ENCODE results near the gene SLAIN1. TPM values are rescaled to one million over a fixed set of nuclear protein-coding genes. Genes with fewer than 3 reads are reported as not detected.
"Not testable (repeated sequence)": the region's sequence is repeated elsewhere in the genome, so short reads cannot be mapped to it uniquely, and the experiment has no call there.

The SLAIN1 gene
- 0.44 TPM in 1 of 2 replicates, not detected in the other for total RNA-seq (2012; rRNA removed)

DNA sequence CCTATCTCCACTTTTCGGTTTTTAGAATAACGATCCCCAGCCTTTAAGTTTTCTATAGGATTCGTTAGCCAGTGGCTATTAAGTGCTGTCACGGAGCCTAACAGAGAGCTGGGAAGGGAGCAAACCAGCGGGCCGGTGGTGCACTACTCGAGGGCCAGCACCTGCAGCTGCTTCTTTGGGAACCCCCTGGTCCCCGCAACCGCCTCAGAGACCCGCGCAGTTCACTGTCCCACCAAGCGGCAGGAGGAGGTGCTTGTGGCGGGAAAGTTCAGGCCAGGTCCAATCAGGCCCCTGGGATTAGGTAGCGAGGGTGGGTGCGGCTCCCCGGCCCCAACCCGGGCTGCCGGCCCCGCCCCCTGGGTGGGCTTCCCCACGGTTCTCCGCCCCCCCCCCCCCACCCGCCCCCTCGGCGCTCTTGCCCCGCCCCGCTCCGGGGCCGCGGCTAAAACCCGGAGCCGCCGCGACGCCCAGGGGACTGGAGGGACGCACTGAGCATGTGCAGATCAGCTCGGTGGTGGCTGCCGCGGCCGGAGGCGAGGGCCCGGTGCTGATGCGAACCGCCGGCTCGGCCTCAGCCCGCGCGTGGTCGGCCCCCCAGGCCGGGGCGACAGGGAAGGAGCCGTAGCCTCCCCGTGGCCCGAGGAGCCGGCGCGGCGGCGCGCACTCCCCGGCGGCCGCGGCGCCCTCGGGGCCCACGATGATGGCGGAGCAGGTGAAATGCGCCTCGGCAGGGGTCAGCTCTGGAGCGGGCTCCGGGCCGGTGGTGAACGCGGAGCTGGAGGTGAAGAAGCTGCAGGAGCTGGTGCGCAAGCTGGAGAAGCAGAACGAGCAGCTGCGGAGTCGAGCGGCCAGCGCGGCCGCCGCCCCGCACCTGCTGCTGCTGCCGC is at the start of gene SLAIN1:
SLAIN1 (plus strand) TSS at position 471 of the 887 bp plus-strand sequence; CDS start at position 698, 227 bp downstream.
- peaks cover 5% of the 10 kb centered on the region for H3K4me1 ChIP-seq (ENCODE audit: control insufficient read depth, insufficient read depth, low read length)
- peak within 1 kb of the TSS; percentile 76 for H3K4me3 ChIP-seq (ENCODE audit: low read length)
- H3K9me3 ChIP-seq (replicated peaks; ENCODE audit: low read length) = no peaks in the 10 kb centered on the region
- H3K36me3 ChIP-seq (ENCODE audit: insufficient read depth, low read length) = no peaks in the 10 kb centered on the region
- no peak within 1 kb of the TSS for H3K9ac ChIP-seq (ENCODE audit: low read depth, low read length)
- H3K27me3 ChIP-seq (ENCODE audit: control insufficient read depth, insufficient read depth, low read length) = peaks cover 57% of the 10 kb centered on the region
- peak within 1 kb of the TSS; percentile 96 for H3K4me2 ChIP-seq (ENCODE audit: low read length)

DNA sequence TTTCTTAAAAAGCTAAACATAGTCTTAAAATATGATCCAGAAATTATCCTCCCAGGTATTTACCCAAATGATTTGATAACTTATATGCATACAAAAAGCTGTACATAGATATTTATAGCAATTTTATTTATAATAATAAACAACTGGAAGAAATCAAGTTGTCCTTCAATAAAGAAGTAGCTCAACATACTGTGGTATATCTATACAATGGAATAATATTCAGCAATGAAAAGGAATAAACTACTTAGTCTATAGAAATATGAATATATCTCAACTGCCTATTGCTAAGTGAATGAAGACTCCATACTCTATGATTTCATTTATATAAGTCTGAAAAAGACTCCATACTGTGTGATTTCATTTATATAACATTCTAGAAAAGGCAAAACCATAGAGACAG is 47.1 kb upstream of the SLAIN1 start:
- Histone ChIP-seq H3K27me3 (ENCODE audit: control insufficient read depth, insufficient read depth, low read length) (no peaks in the 10 kb centered on the region), H3K4me3 (ENCODE audit: low read length) (no peak overlapping the region), H3K36me3 (ENCODE audit: insufficient read depth, low read length) (no peaks in the 10 kb centered on the region), H3K9ac (ENCODE audit: low read depth, low read length) (no peak overlapping the region), H3K9me3 (replicated peaks; ENCODE audit: low read length) (no peaks in the 10 kb centered on the region), H3K4me2 (ENCODE audit: low read length) (no peak overlapping the region), H3K4me1 (ENCODE audit: control insufficient read depth, insufficient read depth, low read length) (no peaks in the 10 kb centered on the region)

DNA sequence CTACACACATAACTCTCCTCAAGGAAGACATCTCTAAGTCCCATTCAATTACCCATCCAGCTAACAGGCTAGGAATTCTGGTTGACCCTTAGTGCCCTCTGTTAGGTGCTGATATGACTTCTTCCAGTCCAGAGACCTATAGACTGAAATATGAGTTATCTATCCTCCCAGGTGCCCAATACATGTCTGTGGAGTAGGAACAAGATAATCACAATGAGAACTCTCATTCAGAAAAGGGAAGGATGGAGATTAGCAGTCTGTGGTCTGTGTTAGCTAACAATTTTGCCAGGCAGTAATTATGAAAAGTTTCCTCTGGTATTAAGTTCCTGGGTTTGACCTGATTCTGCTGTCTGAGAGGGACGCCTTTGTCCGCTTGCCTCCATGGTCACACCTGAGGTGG is 44.2 kb upstream of the SLAIN1 start:
- no peaks in the 10 kb centered on the region for H3K27me3 ChIP-seq (ENCODE audit: control insufficient read depth, insufficient read depth, low read length)
- no peak overlapping the region for H3K4me2 ChIP-seq (ENCODE audit: low read length)
- H3K9me3 ChIP-seq (replicated peaks; ENCODE audit: low read length) = no peaks in the 10 kb centered on the region
- no peak overlapping the region for H3K9ac ChIP-seq (ENCODE audit: low read depth, low read length)
- H3K36me3 ChIP-seq (ENCODE audit: insufficient read depth, low read length) = no peaks in the 10 kb centered on the region
- no peaks in the 10 kb centered on the region for H3K4me1 ChIP-seq (ENCODE audit: control insufficient read depth, insufficient read depth, low read length)
- H3K4me3 ChIP-seq (ENCODE audit: low read length) = no peak overlapping the region

DNA sequence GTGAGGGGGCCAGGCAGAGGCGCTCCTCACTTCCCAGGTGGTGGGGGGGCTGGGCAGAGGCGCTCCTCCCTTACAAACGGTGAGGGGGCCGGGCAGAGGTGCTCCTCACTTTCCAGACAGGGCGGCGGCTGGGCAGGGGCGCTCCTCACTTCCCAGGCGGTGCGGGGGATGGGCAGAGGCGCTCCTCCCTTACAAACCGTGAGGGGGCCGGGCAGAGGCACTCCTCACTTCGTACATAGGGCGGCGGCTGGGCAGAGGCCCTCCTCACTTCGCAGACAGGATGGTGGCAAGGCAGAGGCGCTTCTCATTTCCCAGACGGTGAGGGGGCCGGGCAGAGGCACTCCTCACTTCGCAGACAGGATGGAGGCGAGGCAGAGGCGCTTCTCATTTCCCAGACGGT is 37.5 kb upstream of the SLAIN1 start:
- H3K4me3 ChIP-seq (ENCODE audit: low read length); H3K9ac ChIP-seq (ENCODE audit: low read depth, low read length); H3K4me2 ChIP-seq (ENCODE audit: low read length); H3K4me1 ChIP-seq (ENCODE audit: control insufficient read depth, insufficient read depth, low read length); H3K9me3 ChIP-seq (replicated peaks; ENCODE audit: low read length); H3K27me3 ChIP-seq (ENCODE audit: control insufficient read depth, insufficient read depth, low read length); H3K36me3 ChIP-seq (ENCODE audit: insufficient read depth, low read length): not testable (repeated sequence)

DNA sequence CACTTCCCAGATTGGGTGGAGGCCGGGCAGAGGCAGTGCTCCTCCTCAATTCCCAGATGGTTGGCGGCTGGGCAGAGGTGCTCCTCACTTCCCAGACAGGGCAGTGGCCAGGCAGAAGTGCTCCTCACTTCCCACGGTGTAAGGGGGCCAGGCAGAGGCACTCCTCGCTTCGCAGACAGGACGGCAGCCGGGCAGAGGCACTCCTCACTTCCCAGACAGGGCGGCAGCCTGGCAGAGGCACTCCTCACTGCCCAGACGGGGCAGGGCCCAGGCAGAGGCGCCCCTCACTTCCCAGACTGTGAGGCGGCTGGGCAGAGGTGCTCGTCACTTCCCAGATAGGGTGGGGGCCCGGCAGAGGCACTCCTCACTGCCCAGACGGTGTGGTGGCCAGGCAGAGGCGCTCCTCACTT is 36.6 kb upstream of the SLAIN1 start:
- Histone ChIP-seq H3K4me3 (ENCODE audit: low read length) (no peak overlapping the region), H3K4me1 (ENCODE audit: control insufficient read depth, insufficient read depth, low read length) (no peaks in the 10 kb centered on the region), H3K27me3 (ENCODE audit: control insufficient read depth, insufficient read depth, low read length) (no peaks in the 10 kb centered on the region), H3K9me3 (replicated peaks; ENCODE audit: low read length) (no peaks in the 10 kb centered on the region), H3K9ac (ENCODE audit: low read depth, low read length) (no peak overlapping the region), H3K36me3 (ENCODE audit: insufficient read depth, low read length) (no peaks in the 10 kb centered on the region), H3K4me2 (ENCODE audit: low read length) (no peak overlapping the region)

DNA sequence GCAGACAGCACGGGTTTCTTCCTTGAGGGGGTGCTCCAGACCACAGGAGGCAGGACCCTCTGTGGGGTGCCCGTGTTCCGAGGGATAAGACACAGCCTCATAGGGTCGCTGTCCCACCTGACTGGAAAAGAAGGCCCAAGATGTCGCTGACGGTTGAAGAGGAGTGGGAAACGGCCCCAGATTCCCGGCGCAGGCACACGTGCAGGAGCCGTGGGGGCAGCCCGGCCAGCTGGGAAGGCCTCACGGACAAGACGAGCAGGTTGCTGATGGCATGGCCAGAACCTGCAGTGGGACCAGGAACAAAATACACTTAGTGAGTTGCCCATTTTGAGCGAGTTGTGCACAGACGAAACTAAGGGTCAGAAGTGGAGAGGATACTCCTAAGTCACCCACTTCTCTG is 35.2 kb upstream of the SLAIN1 start:
- H3K36me3 ChIP-seq (ENCODE audit: insufficient read depth, low read length); H3K4me1 ChIP-seq (ENCODE audit: control insufficient read depth, insufficient read depth, low read length); H3K4me3 ChIP-seq (ENCODE audit: low read length); H3K27me3 ChIP-seq (ENCODE audit: control insufficient read depth, insufficient read depth, low read length); H3K9ac ChIP-seq (ENCODE audit: low read depth, low read length); H3K9me3 ChIP-seq (replicated peaks; ENCODE audit: low read length); H3K4me2 ChIP-seq (ENCODE audit: low read length): not testable (repeated sequence)

DNA sequence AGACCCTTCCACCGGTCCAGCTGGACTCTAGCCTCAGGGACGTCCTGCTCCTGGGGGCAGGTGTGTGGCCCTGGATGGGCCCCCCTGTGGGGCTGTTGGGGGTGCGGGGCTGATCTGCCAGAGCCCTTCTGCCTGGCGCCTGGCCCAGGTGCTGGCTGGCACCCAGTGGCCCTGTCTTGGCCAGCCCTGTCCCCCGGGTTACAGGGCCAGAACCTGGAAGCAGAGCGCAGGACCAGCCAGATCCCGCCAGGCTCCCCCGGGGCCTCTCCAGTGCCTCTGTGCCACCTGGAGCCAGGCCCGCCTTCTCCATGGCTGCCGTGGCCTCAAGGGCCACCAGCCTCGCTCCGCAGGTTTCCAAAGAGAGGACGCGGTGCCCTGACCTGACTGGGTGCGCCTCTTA is 34.7 kb upstream of the SLAIN1 start:
- H3K4me3 ChIP-seq (ENCODE audit: low read length); H3K4me2 ChIP-seq (ENCODE audit: low read length); H3K9ac ChIP-seq (ENCODE audit: low read depth, low read length); H3K36me3 ChIP-seq (ENCODE audit: insufficient read depth, low read length); H3K27me3 ChIP-seq (ENCODE audit: control insufficient read depth, insufficient read depth, low read length); H3K9me3 ChIP-seq (replicated peaks; ENCODE audit: low read length); H3K4me1 ChIP-seq (ENCODE audit: control insufficient read depth, insufficient read depth, low read length): not testable (repeated sequence)

DNA sequence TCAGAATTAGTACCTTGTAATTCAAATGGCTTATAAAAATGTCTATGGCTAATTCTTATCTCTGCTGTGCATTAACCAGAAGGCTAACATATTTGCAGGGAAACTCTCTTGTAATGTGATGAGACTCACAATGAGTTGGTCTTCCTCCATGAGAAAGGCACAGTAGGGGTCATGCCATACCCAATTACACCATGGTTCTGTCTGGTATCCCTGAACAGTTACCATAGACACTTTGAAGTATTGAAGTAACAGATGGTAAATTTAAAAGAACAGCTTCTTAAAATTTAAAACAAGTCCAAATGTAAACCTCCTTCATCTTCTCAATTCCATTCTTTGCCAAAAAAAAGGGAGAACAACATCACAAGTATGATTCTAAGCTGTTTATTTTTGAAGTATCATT is 22.6 kb upstream of the SLAIN1 start:
- Histone ChIP-seq H3K9me3 (replicated peaks; ENCODE audit: low read length) (no peaks in the 10 kb centered on the region), H3K4me1 (ENCODE audit: control insufficient read depth, insufficient read depth, low read length) (no peaks in the 10 kb centered on the region), H3K4me3 (ENCODE audit: low read length) (no peak overlapping the region), H3K27me3 (ENCODE audit: control insufficient read depth, insufficient read depth, low read length) (no peaks in the 10 kb centered on the region), H3K9ac (ENCODE audit: low read depth, low read length) (no peak overlapping the region), H3K36me3 (ENCODE audit: insufficient read depth, low read length) (no peaks in the 10 kb centered on the region), H3K4me2 (ENCODE audit: low read length) (no peak overlapping the region)

DNA sequence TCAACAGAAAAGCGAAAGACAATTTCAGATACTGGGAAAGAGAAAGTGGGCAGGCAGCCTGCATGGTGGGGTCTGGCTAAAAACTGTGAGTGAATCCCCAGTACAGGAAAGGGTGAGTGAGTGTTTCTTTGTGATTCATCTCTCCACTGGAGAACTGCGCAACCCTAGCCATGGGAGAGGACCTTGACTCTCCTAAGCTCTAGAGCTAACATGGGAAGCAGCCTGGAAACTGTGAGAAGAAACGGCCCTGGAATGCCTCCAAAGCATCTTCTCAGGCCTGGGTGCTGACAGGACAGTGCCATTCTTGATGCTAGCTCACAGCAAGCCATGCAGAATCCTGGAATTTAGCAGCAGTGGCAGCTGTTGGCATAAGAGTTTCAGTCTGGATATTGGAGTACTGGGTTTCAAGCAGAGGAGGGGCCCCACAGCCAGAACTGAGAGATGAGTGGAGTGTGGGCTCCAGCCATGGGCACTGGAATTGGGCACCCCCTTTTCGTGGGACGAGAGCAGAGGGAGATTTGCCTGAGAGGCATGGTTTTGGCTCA is 18.7 kb upstream of the SLAIN1 start:
- Histone ChIP-seq H3K4me1 (ENCODE audit: control insufficient read depth, insufficient read depth, low read length) (no peaks in the 10 kb centered on the region), H3K4me2 (ENCODE audit: low read length) (no peak overlapping the region), H3K36me3 (ENCODE audit: insufficient read depth, low read length) (no peaks in the 10 kb centered on the region), H3K9me3 (replicated peaks; ENCODE audit: low read length) (no peaks in the 10 kb centered on the region), H3K4me3 (ENCODE audit: low read length) (no peak overlapping the region), H3K9ac (ENCODE audit: low read depth, low read length) (no peak overlapping the region), H3K27me3 (ENCODE audit: control insufficient read depth, insufficient read depth, low read length) (no peaks in the 10 kb centered on the region)

DNA sequence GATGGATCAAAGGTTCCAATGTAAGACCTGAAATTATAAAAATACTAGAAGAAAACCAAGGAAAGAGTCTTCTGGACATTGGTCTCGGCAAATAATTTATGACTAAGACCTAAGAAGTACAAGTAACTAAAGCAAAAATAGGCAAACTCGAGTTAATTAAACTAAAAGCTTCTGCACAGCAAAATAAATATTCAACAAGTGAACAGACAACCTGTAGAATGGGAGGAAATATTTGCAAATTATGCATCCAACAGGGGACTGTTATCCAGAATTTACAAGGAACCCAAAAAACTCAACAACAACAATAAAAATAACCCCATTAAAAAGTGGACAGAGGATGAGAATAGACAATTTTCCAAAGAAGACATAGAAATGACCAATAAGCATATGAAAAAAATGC is 9.7 kb upstream of the SLAIN1 start:
- no peaks in the 10 kb centered on the region for H3K4me1 ChIP-seq (ENCODE audit: control insufficient read depth, insufficient read depth, low read length)
- H3K27me3 ChIP-seq (ENCODE audit: control insufficient read depth, insufficient read depth, low read length) = peaks cover 9% of the 10 kb centered on the region
- no peaks in the 10 kb centered on the region for H3K9me3 ChIP-seq (replicated peaks; ENCODE audit: low read length)
- no peak overlapping the region for H3K9ac ChIP-seq (ENCODE audit: low read depth, low read length)
- H3K36me3 ChIP-seq (ENCODE audit: insufficient read depth, low read length) = no peaks in the 10 kb centered on the region
- no peak overlapping the region for H3K4me3 ChIP-seq (ENCODE audit: low read length)
- no peak overlapping the region for H3K4me2 ChIP-seq (ENCODE audit: low read length)

DNA sequence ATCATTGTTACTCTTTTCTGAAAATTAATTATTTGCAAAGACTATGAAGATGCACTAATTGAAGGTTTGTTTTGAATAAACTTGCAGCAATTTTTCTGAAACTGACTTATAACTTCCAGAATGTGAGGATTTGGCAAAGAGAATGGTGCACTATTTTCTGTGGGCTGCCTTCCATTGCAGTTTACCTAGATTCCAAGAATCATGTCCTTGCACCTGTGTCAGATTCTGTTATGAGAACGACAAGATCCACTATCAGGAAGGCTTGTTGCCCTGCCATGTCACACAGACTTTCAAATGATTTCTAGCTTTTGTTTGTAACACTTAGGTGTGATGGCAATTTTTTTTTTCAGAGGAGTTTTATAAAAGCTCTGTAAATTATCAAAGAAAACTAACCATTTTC is 5.6 kb upstream of the SLAIN1 start:
- H3K36me3 ChIP-seq (ENCODE audit: insufficient read depth, low read length) = no peaks in the 10 kb centered on the region
- peaks cover 40% of the 10 kb centered on the region for H3K27me3 ChIP-seq (ENCODE audit: control insufficient read depth, insufficient read depth, low read length)
- no peaks in the 10 kb centered on the region for H3K9me3 ChIP-seq (replicated peaks; ENCODE audit: low read length)
- H3K4me2 ChIP-seq (ENCODE audit: low read length) = no peak overlapping the region
- H3K9ac ChIP-seq (ENCODE audit: low read depth, low read length) = no peak overlapping the region
- H3K4me1 ChIP-seq (ENCODE audit: control insufficient read depth, insufficient read depth, low read length) = no peaks in the 10 kb centered on the region
- H3K4me3 ChIP-seq (ENCODE audit: low read length) = no peak overlapping the region

All from skeletal muscle satellite cell (primary cell).